Left ventricle myocardium inferior (tissue), 1 donor: Measurements from ENCODE around the gene BOC. TPM values are rescaled to one million over a fixed set of nuclear protein-coding genes. Genes with fewer than 3 reads are reported as not detected.

Experiments
- DNase-seq: peaks from one replicate; pipeline ENCODE4 v3.0.0-alpha.2; 2020
- H3K27ac ChIP-seq: fragments of 200-600 bp; replicated peaks from 2 replicates; pipeline ENCODE4 v1.8.0; 2021
- H3K27me3 ChIP-seq: fragments of 200-600 bp; 2 replicates; pipeline ENCODE4 v1.8.0; 2021; ENCODE audit warnings: low read depth
- H3K36me3 ChIP-seq: fragments of 200-600 bp; 2 replicates; pipeline ENCODE4 v1.8.0; 2021
- H3K4me1 ChIP-seq: fragments of 200-600 bp; 2 replicates; pipeline ENCODE4 v1.8.0; 2021
- H3K4me3 ChIP-seq: fragments of 200-600 bp; 2 replicates; pipeline ENCODE4 v1.8.0; 2021; ENCODE audit warnings: mild to moderate bottlenecking, moderate library complexity
- H3K9me3 ChIP-seq: fragments of 200-600 bp; replicated peaks from 2 replicates; pipeline ENCODE4 v1.8.0; 2021
- intact Hi-C: fragments of 100-400 bp; cut with micrococcal nuclease; formaldehyde crosslinking; loops from one replicate; pipeline ENCODE4 v1.11.0; 2022
- total RNA-seq: library from RNA; stranded (reverse); fragmentation: NEBNext Ultra II Directional; extraction: Animal tissue kit (Norgen Biotek cat#: 25700); gene quantifications from one replicate; pipeline ENCODE4 v1.2.1, GENCODE V29; 2021
- TF ChIP-seq, protein P1 (sequence below): fragments of 200-600 bp; IDR thresholded peaks from 2 replicates; pipeline ENCODE4 v1.8.0; 2021; ENCODE audit warnings: antibody characterized with exemption, mild to moderate bottlenecking, borderline replicate concordance
- donor health status: DM: no; HTN: yes; CAD: no; lungs with severe emphysema.

Gene BOC
- total RNA-seq, 1 donor from 2014 or later: 6.7 TPM

DNA sequence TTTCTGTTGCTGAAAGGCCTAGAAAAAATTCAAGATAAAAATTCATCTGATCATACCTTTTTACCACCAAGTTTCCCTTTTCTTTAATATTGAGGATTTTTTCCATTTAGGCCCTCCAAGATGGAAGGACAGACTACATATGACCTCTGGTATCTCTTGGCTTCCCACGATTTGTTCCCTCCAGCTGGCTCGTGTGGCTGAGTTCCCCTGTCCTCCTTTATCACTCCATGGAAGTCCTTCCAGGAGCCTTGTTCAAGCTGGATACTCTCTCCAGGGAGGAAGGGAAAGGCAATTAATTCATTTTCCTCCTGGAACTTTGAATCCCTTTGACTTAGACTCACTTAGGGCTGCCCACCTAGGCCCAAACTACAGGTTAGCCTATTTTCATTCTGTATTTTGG is 119.4 kb downstream of the BOC start:
- intact Hi-C loops: no loop called here
- H3K4me3 ChIP-seq: no peak overlapping the region
- H3K9me3 ChIP-seq: no peaks in the 10 kb centered on the region
- no peaks in the 10 kb centered on the region for H3K36me3 ChIP-seq
- no peak for DNase-seq
- no peaks in the 10 kb centered on the region for H3K27me3 ChIP-seq
- no peaks in the 10 kb centered on the region for H3K4me1 ChIP-seq
- TF ChIP-seq, protein P1, sequence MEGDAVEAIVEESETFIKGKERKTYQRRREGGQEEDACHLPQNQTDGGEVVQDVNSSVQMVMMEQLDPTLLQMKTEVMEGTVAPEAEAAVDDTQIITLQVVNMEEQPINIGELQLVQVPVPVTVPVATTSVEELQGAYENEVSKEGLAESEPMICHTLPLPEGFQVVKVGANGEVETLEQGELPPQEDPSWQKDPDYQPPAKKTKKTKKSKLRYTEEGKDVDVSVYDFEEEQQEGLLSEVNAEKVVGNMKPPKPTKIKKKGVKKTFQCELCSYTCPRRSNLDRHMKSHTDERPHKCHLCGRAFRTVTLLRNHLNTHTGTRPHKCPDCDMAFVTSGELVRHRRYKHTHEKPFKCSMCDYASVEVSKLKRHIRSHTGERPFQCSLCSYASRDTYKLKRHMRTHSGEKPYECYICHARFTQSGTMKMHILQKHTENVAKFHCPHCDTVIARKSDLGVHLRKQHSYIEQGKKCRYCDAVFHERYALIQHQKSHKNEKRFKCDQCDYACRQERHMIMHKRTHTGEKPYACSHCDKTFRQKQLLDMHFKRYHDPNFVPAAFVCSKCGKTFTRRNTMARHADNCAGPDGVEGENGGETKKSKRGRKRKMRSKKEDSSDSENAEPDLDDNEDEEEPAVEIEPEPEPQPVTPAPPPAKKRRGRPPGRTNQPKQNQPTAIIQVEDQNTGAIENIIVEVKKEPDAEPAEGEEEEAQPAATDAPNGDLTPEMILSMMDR: no peak
- H3K27ac ChIP-seq: no peak overlapping the region

DNA sequence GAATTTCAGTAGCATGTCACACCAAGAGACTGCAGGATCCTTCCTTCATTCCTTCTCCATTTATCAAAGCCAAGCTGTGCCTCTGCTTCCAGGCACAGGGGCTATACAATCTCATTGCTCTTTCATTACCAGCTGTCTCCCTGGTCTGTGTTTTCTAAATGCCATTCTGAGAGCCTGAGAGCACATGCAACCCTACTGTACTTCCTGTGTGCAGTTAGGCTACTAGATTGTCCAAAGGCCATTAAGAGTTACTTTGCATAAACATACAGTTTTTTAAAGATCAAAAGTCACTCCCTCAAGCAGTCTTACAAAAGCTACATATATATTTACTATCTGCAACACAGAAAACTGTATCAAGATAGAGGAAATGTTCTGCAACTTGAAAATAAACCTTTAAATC is 119.8 kb downstream of the BOC start:
- Histone ChIP-seq H3K27me3 (no peaks in the 10 kb centered on the region), H3K27ac (no peak overlapping the region), H3K4me3 (no peak overlapping the region), H3K9me3 (no peaks in the 10 kb centered on the region), H3K36me3 (no peaks in the 10 kb centered on the region), H3K4me1 (no peaks in the 10 kb centered on the region)
- TF ChIP-seq, protein P1: no peak
- no peak for DNase-seq
- intact Hi-C loops: no loop called here

Other genes starting within 250 kb of the BOC start
- 0.82 TPM for gene CD200R1, start 236.5 kb upstream of the BOC start, total RNA-seq
- gene GTPBP8, start 220.6 kb upstream of the BOC start, total RNA-seq: 28.5 TPM
- gene CFAP44, start 229.9 kb downstream of the BOC start, total RNA-seq: 1.5 TPM